Muscle layer of duodenum (tissue), 2 donors: ENCODE results near the gene CYTH4.
A peak's percentile ranks its signal among the peaks of the same experiment; 100 is the strongest.

Experiments used
- H3K27ac ChIP-seq: one replicate; pipeline ENCODE4 v1.7.0; 2013; ENCODE audit warnings: mild to moderate bottlenecking, low read length
- H3K27me3 ChIP-seq: one replicate; pipeline ENCODE4 v1.7.0; 2013; ENCODE audit warnings: low read depth, mild to moderate bottlenecking, control low read depth, low read length
- H3K36me3 ChIP-seq, 2 donors: one replicate each; pipeline ENCODE4 v1.7.0; 2013; ENCODE audit warnings: low read length in 2 of 2, control low read depth in 1 of 2, mild to moderate bottlenecking in 1 of 2; ENCODE audit not compliant: insufficient read depth in 2 of 2, control insufficient read depth in 1 of 2
- H3K4me1 ChIP-seq, 2 donors: one replicate each; pipeline ENCODE4 v1.7.0; 2013; ENCODE audit warnings: low read length in 2 of 2, mild to moderate bottlenecking in 2 of 2, control low read depth in 1 of 2, moderate library complexity in 1 of 2; ENCODE audit not compliant: insufficient read depth in 2 of 2, control insufficient read depth in 1 of 2
- H3K4me3 ChIP-seq, 2 donors: one replicate each; pipeline ENCODE4 v1.7.0; 2013; ENCODE audit warnings: low read length in 2 of 2, low read depth in 1 of 2, mild to moderate bottlenecking in 1 of 2
- H3K9me3 ChIP-seq, 2 donors: one replicate each; pipeline ENCODE4 v1.7.0; 2013; ENCODE audit warnings: low read length in 2 of 2, control low read depth in 1 of 2, mild to moderate bottlenecking in 1 of 2; ENCODE audit not compliant: control insufficient read depth in 1 of 2
- donor health status: healthy.

Gene CYTH4

GRCh38 chr22:37263966-37264887 lies 18.1 kb upstream of the CYTH4 start:
- Histone ChIP-seq H3K4me3 (peak overlapping the region in 1 of 2 donors; percentile 4), H3K9me3 (peaks cover 0 to 15% of the 10 kb centered on the region in 2 donors), H3K36me3 (no peaks in the 10 kb centered on the region), H3K4me1 (peaks cover 0 to 7% of the 10 kb centered on the region in 2 donors), H3K27me3 (peaks cover 20% of the 10 kb centered on the region), H3K27ac (no peak overlapping the region)

GRCh38 chr22:37266581-37267134 lies 15.7 kb upstream of the CYTH4 start:
- H3K27me3 ChIP-seq: peaks cover 2% of the 10 kb centered on the region
- H3K9me3 ChIP-seq: peaks cover 0 to 19% of the 10 kb centered on the region in 2 donors
- no peaks in the 10 kb centered on the region for H3K36me3 ChIP-seq
- H3K27ac ChIP-seq: no peak overlapping the region
- peak overlapping the region; percentile 61 to 64 for H3K4me3 ChIP-seq
- H3K4me1 ChIP-seq: peaks cover 0 to 3% of the 10 kb centered on the region in 2 donors

- Histone ChIP-seq H3K4me3 (peak overlapping the region; percentile 61 to 64), H3K27ac (no peak overlapping the region), H3K36me3 (no peaks in the 10 kb centered on the region), H3K4me1 (peaks cover 0 to 3% of the 10 kb centered on the region in 2 donors), H3K9me3 (peaks cover 0 to 19% of the 10 kb centered on the region in 2 donors), H3K27me3 (no peaks in the 10 kb centered on the region)
Observed at GRCh38 chr22:37267135-37267587, 15.1 kb upstream of the CYTH4 start.

GRCh38 chr22:37267661-37268413 lies 14.5 kb upstream of the CYTH4 start:
- peaks cover 0 to 3% of the 10 kb centered on the region in 2 donors for H3K4me1 ChIP-seq
- H3K4me3 ChIP-seq: peak overlapping the region in 1 of 2 donors; percentile 61
- H3K27me3 ChIP-seq: no peaks in the 10 kb centered on the region

GRCh38 chr22:37269936-37270678 lies 12.2 kb upstream of the CYTH4 start:
- Histone ChIP-seq H3K27ac (no peak overlapping the region), H3K9me3 (peaks cover 0 to 4% of the 10 kb centered on the region in 2 donors), H3K4me3 (no peak overlapping the region), H3K4me1 (peaks cover 0 to 3% of the 10 kb centered on the region in 2 donors), H3K27me3 (no peaks in the 10 kb centered on the region), H3K36me3 (no peaks in the 10 kb centered on the region)

More at GRCh38 chr22:37267661-37268413, 14.5 kb upstream of the CYTH4 start:
- Histone ChIP-seq H3K9me3 (peaks cover 0 to 19% of the 10 kb centered on the region in 2 donors), H3K36me3 (no peaks in the 10 kb centered on the region), H3K27ac (no peak overlapping the region)

GRCh38 chr22:37270928-37271650 lies 11.2 kb upstream of the CYTH4 start:
- Histone ChIP-seq H3K27ac (no peak overlapping the region), H3K9me3 (peaks cover 0 to 4% of the 10 kb centered on the region in 2 donors), H3K27me3 (no peaks in the 10 kb centered on the region), H3K4me3 (no peak overlapping the region), H3K36me3 (no peaks in the 10 kb centered on the region), H3K4me1 (peaks cover 0 to 3% of the 10 kb centered on the region in 2 donors)

- H3K27me3 ChIP-seq: no peaks in the 10 kb centered on the region
- no peak overlapping the region for H3K27ac ChIP-seq
- H3K4me1 ChIP-seq: no peaks in the 10 kb centered on the region
- peaks cover 0 to 4% of the 10 kb centered on the region in 2 donors for H3K9me3 ChIP-seq
- no peak overlapping the region for H3K4me3 ChIP-seq
- H3K36me3 ChIP-seq: no peaks in the 10 kb centered on the region
Observed at GRCh38 chr22:37273126-37273845, 9.0 kb upstream of the CYTH4 start.

GRCh38 chr22:37273846-37274225 lies 8.5 kb upstream of the CYTH4 start:
- H3K9me3 ChIP-seq: peaks cover 0 to 4% of the 10 kb centered on the region in 2 donors
- no peaks in the 10 kb centered on the region for H3K4me1 ChIP-seq
- no peaks in the 10 kb centered on the region for H3K36me3 ChIP-seq
- H3K27ac ChIP-seq: no peak overlapping the region
- H3K4me3 ChIP-seq: no peak overlapping the region
- no peaks in the 10 kb centered on the region for H3K27me3 ChIP-seq

- no peak overlapping the region for H3K27ac ChIP-seq
- no peaks in the 10 kb centered on the region for H3K4me1 ChIP-seq
Observed at GRCh38 chr22:37274380-37274862, 7.9 kb upstream of the CYTH4 start.

GRCh38 chr22:37275134-37275533 lies 7.2 kb upstream of the CYTH4 start:
- H3K27me3 ChIP-seq: no peaks in the 10 kb centered on the region
- H3K9me3 ChIP-seq: no peaks in the 10 kb centered on the region
- no peak overlapping the region for H3K27ac ChIP-seq
- H3K4me3 ChIP-seq: no peak overlapping the region
- H3K36me3 ChIP-seq: no peaks in the 10 kb centered on the region
- H3K4me1 ChIP-seq: no peaks in the 10 kb centered on the region

More at GRCh38 chr22:37274380-37274862, 7.9 kb upstream of the CYTH4 start:
- Histone ChIP-seq H3K4me3 (no peak overlapping the region), H3K27me3 (no peaks in the 10 kb centered on the region), H3K36me3 (no peaks in the 10 kb centered on the region), H3K9me3 (peaks cover 0 to 2% of the 10 kb centered on the region in 2 donors)
